Neural crest cell (in vitro differentiated cells): ENCODE results near the gene MAPK8IP2. TPM values are rescaled to one million over a fixed set of nuclear protein-coding genes. Genes with fewer than 3 reads are reported as not detected.
"Not testable (repeated sequence)": the region's sequence is repeated elsewhere in the genome, so short reads cannot be mapped to it uniquely, and the experiment has no call there.

Source experiments
- DNase-seq: peaks from one replicate; pipeline ENCODE4 v3.0.0; 2021; ENCODE audit warnings: low read depth, mixed read lengths, low spot score
- H3K27ac Mint-ChIP-seq: one replicate; pipeline ENCODE4 v1.8.0; 2021; ENCODE audit warnings: mild to moderate bottlenecking, mixed read lengths; ENCODE audit not compliant: unreplicated experiment
- H3K27me3 Mint-ChIP-seq: 2 replicates; pipeline ENCODE4 v1.8.0; 2021; ENCODE audit warnings: low read depth, mild to moderate bottlenecking, mixed read lengths
- H3K36me3 Mint-ChIP-seq: 2 replicates; pipeline ENCODE4 v1.8.0; 2021; ENCODE audit warnings: low read depth, mild to moderate bottlenecking, mixed read lengths
- H3K4me1 Mint-ChIP-seq: 2 replicates; pipeline ENCODE4 v1.8.0; 2021; ENCODE audit warnings: mixed read lengths
- H3K4me3 Mint-ChIP-seq: one replicate; pipeline ENCODE4 v1.8.0; 2021; ENCODE audit warnings: mild to moderate bottlenecking, mixed read lengths
- H3K9me3 Mint-ChIP-seq: 2 replicates; pipeline ENCODE4 v1.8.0; 2021; ENCODE audit warnings: mixed read lengths
- total RNA-seq: library from RNA; stranded (reverse); gene quantifications from 2 replicates; pipeline ENCODE4 v1.2.1, GENCODE V29; 2021
- TF ChIP-seq, protein P1 (sequence below): fragments of 200-600 bp; sonication (generic); conservative IDR thresholded peaks from 2 replicates; pipeline ENCODE4 v1.5.0; 2021; ENCODE audit warnings: antibody characterized with exemption, mild to moderate bottlenecking

MAPK8IP2 gene
- total RNA-seq, 1 donor from 2014 or later, result 31.8 TPM

GRCh38 chr22:50640857-50641647 lies 40.5 kb downstream of the MAPK8IP2 start:
- TF ChIP-seq, protein P1, sequence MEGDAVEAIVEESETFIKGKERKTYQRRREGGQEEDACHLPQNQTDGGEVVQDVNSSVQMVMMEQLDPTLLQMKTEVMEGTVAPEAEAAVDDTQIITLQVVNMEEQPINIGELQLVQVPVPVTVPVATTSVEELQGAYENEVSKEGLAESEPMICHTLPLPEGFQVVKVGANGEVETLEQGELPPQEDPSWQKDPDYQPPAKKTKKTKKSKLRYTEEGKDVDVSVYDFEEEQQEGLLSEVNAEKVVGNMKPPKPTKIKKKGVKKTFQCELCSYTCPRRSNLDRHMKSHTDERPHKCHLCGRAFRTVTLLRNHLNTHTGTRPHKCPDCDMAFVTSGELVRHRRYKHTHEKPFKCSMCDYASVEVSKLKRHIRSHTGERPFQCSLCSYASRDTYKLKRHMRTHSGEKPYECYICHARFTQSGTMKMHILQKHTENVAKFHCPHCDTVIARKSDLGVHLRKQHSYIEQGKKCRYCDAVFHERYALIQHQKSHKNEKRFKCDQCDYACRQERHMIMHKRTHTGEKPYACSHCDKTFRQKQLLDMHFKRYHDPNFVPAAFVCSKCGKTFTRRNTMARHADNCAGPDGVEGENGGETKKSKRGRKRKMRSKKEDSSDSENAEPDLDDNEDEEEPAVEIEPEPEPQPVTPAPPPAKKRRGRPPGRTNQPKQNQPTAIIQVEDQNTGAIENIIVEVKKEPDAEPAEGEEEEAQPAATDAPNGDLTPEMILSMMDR, result no peak
- Mint-ChIP-seq H3K4me1 (peaks cover 23% of the 10 kb centered on the region), H3K4me3 (no peak overlapping the region), H3K36me3 (no peaks in the 10 kb centered on the region), H3K27me3 (peaks cover 11% of the 10 kb centered on the region), H3K9me3 (no peaks in the 10 kb centered on the region), H3K27ac (peak overlapping the region; percentile 92)
- no peak for DNase-seq

DNA sequence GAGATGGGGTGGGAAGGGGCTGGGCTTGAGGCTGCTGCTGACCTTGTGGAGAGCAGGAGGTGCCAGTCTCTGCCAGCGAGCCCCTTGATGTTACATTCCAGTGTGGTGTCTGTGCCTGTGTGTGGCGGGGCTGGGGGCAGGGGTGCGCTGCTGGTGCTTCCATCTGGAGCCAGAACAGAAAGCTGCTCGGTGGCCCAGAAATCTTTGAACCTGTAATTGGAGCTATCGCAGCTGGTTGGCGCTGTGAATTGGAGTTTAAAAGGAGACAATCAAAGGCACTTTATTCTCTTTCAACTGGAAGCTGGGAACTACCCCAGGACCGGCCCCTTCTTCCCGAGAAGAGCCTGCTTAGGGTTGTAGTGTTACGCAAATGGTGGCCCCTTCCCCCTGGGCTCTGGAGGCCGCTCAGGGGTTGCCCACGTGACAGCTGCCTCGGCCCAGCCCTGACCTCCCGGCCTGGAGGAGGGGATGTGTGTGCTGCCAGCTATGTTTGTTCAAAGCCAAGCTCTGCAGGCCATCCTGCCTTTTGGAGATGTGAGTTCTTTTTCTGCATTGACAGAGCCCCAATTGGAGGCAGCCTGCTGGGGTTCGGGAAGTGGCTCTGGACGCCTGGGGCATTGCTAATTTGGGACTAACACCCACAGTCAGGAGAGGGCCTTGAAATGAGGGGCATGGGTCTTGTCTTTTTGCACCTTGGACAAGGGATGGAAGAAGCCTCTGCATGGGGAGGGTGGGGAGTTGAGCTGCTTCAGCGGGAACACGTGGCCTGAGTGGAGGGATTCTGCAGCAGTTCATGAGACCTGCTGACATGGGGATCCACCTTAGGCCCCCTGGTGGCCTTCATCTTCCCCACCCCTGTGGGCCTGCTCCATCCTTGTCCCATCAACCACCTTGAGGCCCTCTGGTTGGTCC lies 41.4 kb downstream of the MAPK8IP2 start:
- Mint-ChIP-seq H3K27me3 (peaks cover 13% of the 10 kb centered on the region), H3K4me1 (peaks cover 23% of the 10 kb centered on the region), H3K27ac (peak overlapping the region; percentile 95), H3K36me3 (peaks cover 2% of the 10 kb centered on the region), H3K4me3 (peak overlapping the region; percentile 78), H3K9me3 (peaks cover 3% of the 10 kb centered on the region)
- TF ChIP-seq, protein P1, result no peak
- peak; percentile 65 for DNase-seq

DNA sequence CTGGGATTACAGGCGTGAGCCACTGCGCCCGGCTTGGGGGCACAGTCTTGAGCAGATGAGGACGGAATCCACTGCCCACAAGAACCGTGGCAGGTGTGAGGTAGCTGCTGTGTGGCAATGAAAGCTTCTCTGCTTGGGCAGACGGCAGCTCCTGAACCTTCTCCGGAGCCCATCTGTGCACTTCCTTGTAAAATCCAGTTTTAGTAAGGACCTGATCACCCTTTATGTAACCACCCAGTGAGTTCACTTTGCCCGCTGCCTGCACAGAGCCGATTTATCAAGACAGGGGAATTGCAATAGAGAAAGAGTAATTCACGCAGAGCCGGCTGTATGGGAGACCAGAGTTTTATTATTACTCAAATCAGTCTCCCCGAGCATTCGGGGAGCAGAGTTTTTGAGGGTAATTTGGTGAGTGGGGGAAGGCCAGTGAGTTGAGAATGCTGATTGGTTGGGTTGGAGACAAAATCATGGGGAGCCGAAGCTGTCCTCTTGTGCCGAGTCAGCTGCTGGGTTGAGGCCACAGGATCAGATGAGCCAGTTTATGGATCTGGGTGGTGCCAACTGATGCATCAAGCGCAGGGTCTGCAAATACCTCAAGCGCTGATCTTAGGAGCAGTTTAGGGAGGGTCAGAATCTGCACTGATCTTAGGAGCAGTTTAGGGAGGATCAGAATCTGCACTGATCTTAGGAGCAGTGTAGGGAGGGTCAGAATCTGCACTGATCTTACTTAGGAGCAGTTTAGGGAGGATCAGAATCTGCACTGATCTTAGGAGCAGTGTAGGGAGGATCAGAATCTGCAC lies 42.6 kb downstream of the MAPK8IP2 start:
- Mint-ChIP-seq H3K4me1 (peaks cover 23% of the 10 kb centered on the region), H3K27me3 (peaks cover 13% of the 10 kb centered on the region)
- not testable (repeated sequence) for DNase-seq, H3K36me3 Mint-ChIP-seq, H3K27ac Mint-ChIP-seq, H3K4me3 Mint-ChIP-seq, H3K9me3 Mint-ChIP-seq

DNA sequence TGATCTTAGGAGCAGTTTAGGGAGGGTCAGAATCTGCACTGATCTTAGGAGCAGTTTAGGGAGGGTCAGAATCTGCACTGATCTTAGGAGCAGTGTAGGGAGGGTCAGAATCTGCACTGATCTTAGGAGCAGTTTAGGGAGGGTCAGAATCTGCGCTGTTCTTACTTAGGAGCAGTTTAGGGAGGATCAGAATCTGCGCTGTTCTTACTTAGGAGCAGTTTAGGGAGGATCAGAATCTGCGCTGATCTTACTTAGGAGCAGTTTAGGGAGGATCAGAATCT lies 43.2 kb downstream of the MAPK8IP2 start:
- H3K36me3 Mint-ChIP-seq, result not testable (repeated sequence)
- peaks cover 23% of the 10 kb centered on the region for H3K4me1 Mint-ChIP-seq

DNA sequence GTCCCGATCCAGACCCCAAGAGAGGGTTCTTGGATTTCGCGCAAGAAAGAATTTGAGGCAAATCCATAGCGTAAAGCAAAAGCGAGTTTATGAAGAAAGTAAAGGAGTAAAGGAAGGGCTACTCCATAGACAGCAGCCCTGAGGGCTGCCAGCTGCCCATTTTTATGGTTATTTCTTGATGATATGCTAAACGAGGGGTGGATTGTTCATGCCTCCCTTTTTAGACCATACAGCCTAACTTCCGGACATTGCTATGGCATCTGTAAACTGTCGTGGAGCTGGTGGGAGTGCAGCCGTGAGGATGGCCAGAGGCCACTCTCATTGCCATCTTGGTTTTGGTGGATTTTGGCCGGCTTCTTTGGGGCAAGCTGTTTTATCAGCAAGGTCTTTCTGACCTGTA lies 52.7 kb downstream of the MAPK8IP2 start:
- no peak for DNase-seq
- H3K27me3 Mint-ChIP-seq, result peaks cover 3% of the 10 kb centered on the region
- peaks cover 11% of the 10 kb centered on the region for H3K9me3 Mint-ChIP-seq
- H3K4me1 Mint-ChIP-seq, result no peaks in the 10 kb centered on the region
- H3K4me3 Mint-ChIP-seq, result no peak overlapping the region
- H3K27ac Mint-ChIP-seq, result no peak overlapping the region
- peaks cover 6% of the 10 kb centered on the region for H3K36me3 Mint-ChIP-seq
- TF ChIP-seq, protein P1, result no peak

More for the DNA sequence above, 43.2 kb downstream of the MAPK8IP2 start:
- peaks cover 13% of the 10 kb centered on the region for H3K27me3 Mint-ChIP-seq
- not testable (repeated sequence) for H3K27ac Mint-ChIP-seq, DNase-seq, H3K4me3 Mint-ChIP-seq, H3K9me3 Mint-ChIP-seq

DNA sequence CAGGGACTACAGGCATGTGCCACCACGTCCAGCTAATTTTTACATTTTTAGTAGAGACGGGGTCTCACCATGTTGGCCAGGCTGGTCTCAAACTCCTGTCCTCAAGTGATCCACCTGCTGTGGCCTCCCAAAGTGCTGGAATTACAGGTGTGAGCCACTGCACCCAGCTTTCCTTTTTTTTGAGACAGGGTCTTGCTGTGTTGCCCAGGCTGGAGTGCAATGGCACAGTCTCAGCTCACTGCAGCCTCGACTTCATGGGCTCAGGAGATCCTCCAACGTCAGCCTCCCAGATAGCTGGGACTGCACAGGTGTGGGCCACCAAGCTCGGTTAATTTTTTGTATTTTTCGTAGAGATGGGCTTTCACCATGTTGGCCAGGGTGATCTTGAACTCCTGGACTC lies 54.1 kb downstream of the MAPK8IP2 start:
- H3K36me3 Mint-ChIP-seq, H3K4me3 Mint-ChIP-seq, H3K27me3 Mint-ChIP-seq, H3K4me1 Mint-ChIP-seq, H3K27ac Mint-ChIP-seq, DNase-seq: not testable (repeated sequence)
- H3K9me3 Mint-ChIP-seq, result peaks cover 11% of the 10 kb centered on the region
